Stimulated activated CD8-positive, alpha-beta memory T cell treated with anti-CD3 and anti-CD28 coated beads, Interleukin-4, amount 100 ng/mL, for 1 hour (primary cell): Measurements from ENCODE around the gene TGFA.

Source experiments
- DNase-seq, 2 donors: peaks; one replicate each; pipeline ENCODE4 v3.0.0-alpha.2; 2020; ENCODE audit warnings: low read depth in 2 of 2, low spot score in 1 of 2

Gene TGFA

DNA sequence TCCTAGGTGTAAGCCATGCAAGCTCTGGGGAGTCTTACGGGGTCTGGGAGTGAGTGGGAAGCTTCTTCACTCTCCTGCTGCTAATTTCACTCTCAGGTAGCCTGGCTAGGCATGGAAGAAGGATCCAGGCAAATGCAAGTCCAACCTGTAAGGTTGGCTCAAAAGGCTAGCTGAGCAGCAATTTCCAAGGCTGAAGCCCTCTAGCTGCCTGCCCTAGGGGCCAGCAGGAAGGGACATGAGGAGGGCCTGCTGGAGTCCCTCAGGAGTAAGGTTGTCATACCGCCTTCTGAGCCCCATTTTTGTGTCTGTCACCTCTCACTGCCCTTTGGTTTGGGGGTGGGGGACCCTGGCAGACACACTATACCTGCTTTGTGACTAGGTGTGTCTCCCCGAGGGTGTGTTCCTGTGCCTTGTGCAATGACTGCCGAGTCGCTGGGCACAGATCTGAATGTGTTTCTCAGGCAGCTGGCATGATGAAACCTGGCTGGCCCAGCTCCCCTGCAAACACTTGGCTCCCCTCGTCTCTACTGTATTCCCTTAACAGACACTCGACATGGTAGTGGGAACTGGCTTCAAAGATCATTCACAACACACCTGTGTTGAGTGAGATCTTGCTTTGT lies 127.8 kb downstream of the TGFA start:
- no peak for DNase-seq

GRCh38 chr2:70420740-70421139 lies 132.9 kb downstream of the TGFA start:
- DNase-seq = no peak

DNA sequence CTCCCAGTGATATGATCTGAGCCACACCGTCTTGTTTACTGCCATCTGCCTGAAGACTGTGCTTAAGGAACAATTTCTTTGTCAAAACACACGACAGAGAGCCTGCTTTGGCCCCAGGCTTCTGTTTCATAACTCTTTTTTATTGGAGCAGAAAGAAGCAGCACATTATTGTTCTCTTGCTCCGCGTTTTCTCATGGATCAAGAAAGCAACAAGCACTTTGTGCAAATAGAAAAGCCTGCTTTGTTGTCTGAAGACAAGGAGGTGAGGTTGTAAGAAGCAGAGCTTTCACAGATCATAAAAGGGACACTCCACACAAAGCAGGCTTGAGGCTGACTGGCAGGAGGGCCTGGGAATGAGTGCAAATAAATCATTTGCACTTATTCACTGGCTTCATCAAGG lies 133.5 kb downstream of the TGFA start:
- DNase-seq = no peak

GRCh38 chr2:70418514-70418913 lies 135.1 kb downstream of the TGFA start:
- no peak for DNase-seq

GRCh38 chr2:70417011-70417410 lies 136.6 kb downstream of the TGFA start:
- no peak for DNase-seq

- no peak for DNase-seq
Observed at GRCh38 chr2:70412294-70413070, 141.1 kb downstream of the TGFA start.

- DNase-seq = no peak
Observed at GRCh38 chr2:70411483-70412125, 142.0 kb downstream of the TGFA start.

- DNase-seq = no peak
Observed at GRCh38 chr2:70403267-70404053, 150.2 kb downstream of the TGFA start.

DNA sequence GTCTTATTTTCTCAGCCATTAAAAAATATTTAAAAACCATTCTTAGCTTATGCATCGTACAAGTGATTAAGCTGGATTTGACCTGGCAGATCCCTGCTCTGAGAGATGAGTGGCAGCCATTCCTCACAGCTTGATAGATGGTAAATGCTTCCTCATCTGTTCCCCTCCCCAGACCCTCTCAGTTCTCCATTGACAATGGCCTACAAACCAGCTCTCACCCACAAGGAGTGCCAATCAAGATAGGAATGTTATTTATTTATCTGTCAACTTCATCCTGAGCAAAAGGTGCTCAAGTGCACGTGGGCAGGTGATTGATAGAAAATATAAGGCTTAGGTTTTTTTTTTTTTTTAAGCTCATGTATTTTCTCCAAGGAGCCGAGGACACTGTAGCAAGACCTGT lies 153.1 kb downstream of the TGFA start:
- DNase-seq = no peak

DNA sequence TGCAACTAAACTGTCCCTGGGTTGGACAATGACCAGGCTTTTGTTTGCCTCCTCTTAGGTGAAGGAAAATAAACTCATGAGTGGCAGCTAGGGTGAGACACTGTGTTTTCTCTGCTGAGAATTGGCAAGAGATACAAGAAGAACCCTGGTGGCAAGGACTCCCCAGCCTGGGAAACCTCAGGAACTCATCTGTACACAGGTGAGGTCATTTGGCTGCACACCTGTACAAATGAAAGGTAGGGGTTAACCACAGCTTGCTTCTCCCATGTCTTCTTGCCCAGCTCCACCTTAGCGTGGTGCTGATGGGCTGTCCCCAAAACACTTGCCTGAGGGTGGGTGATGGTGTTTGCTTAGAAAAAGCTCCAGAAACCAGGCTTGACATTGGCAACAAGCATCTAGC lies 154.6 kb downstream of the TGFA start:
- no peak for DNase-seq
